ENCODE results near the gene MLC1.

GRCh38 chr22:50089682-50090411 is 4.6 kb upstream of the MLC1 start, which contains the start of gene MOV10L1:
- no peak for TF ChIP-seq POLR2A (IDR thresholded peaks at IDR 0.05; ENCODE audit: low read length)
- no peak for TF ChIP-seq GATA1 (IDR thresholded peaks at IDR 0.05; ENCODE audit: low read depth, low read length)

All from erythroblast (primary cell).